Mucosa of rectum (tissue), 2 donors: ENCODE data around the gene EIF3K.
"Not testable (repeated sequence)": the region's sequence is repeated elsewhere in the genome, so short reads cannot be mapped to it uniquely, and the experiment has no call there.

Experiments
- H3K27ac ChIP-seq, 2 donors: one replicate each; pipeline ENCODE4 v1.7.0; 2013; ENCODE audit warnings: inconsistent platforms in 2 of 2, low read depth in 2 of 2, low read length in 2 of 2
- H3K27me3 ChIP-seq, 2 donors: one replicate each; pipeline ENCODE4 v1.7.0; 2013; ENCODE audit warnings: low read length in 2 of 2; ENCODE audit not compliant: control insufficient read depth in 2 of 2, insufficient read depth in 2 of 2
- H3K36me3 ChIP-seq, 2 donors: one replicate each; pipeline ENCODE4 v1.7.0; 2013; ENCODE audit warnings: low read length in 2 of 2; ENCODE audit not compliant: control insufficient read depth in 2 of 2, insufficient read depth in 2 of 2
- H3K4me1 ChIP-seq, 2 donors: one replicate each; pipeline ENCODE4 v1.7.0; 2013; ENCODE audit warnings: low read length in 2 of 2, mild to moderate bottlenecking in 1 of 2; ENCODE audit not compliant: control insufficient read depth in 2 of 2, insufficient read depth in 2 of 2
- H3K4me3 ChIP-seq, 2 donors: one replicate each; pipeline ENCODE4 v1.7.0; 2013; ENCODE audit warnings: low read length in 2 of 2
- H3K9ac ChIP-seq, 2 donors: one replicate each; pipeline ENCODE4 v1.7.0; 2013; ENCODE audit warnings: low read length in 2 of 2, low read depth in 1 of 2, mild to moderate bottlenecking in 1 of 2
- H3K9me3 ChIP-seq, 2 donors: one replicate each; pipeline ENCODE4 v1.7.0; 2013; ENCODE audit warnings: low read length in 2 of 2; ENCODE audit not compliant: control insufficient read depth in 2 of 2
- donor health status: healthy.
- donor health status: Normal muscosa, but diverticular disease.

EIF3K gene, protein sequence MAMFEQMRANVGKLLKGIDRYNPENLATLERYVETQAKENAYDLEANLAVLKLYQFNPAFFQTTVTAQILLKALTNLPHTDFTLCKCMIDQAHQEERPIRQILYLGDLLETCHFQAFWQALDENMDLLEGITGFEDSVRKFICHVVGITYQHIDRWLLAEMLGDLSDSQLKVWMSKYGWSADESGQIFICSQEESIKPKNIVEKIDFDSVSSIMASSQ

DNA sequence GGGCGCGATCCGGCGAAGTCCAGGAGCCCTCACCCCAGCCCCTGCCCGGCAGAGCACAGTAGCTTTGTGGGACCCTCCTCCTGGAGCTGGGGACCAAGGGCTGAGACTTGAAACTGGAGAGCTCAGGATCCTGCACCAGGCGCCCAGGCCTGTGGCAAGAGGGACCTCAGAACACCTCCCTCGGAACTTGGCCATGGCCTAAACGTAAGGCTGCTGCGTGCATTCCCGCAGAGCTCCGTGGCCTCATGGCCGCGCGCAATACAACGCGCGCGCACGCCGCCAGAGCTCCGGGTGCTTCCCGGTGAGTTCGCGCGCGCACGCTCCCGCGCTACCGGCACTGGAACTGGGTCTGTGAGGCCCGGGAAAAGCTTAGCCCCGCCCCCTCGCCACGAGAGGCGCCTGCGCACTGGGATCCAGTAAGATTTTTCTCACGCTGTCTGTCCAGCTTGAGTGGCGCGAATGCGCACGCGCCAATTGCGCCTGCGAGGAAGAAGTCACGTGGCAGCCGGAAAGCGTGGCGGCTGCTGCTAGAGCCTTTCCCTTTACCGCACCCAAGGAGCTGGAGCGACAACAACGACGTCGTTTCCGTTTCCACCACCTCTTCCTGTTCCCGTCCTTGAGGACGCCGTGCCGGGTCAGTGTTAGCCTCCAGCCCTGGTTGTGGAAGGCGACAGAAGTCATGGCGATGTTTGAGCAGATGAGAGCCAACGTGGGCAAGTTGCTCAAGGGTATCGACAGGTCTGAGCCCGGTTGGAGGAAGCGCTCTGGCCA is at the start of gene EIF3K:
Gene EIF3K, plus strand, starts transcription at position 599 of the 771 bp plus-strand sequence. Its CDS starts 81 bp downstream, at position 680.
- H3K36me3 ChIP-seq, result peaks cover 16 to 25% of the 10 kb centered on the region in 2 donors
- H3K27ac ChIP-seq, result peak within 1 kb of the TSS; percentile 84 to 88
- no peaks in the 10 kb centered on the region for H3K9me3 ChIP-seq
- peak within 1 kb of the TSS; percentile 99 to 100 for H3K4me3 ChIP-seq
- H3K9ac ChIP-seq, result peak within 1 kb of the TSS; percentile 95 to 98
- no peaks in the 10 kb centered on the region for H3K27me3 ChIP-seq
- H3K4me1 ChIP-seq, result peaks cover 16 to 18% of the 10 kb centered on the region in 2 donors

DNA sequence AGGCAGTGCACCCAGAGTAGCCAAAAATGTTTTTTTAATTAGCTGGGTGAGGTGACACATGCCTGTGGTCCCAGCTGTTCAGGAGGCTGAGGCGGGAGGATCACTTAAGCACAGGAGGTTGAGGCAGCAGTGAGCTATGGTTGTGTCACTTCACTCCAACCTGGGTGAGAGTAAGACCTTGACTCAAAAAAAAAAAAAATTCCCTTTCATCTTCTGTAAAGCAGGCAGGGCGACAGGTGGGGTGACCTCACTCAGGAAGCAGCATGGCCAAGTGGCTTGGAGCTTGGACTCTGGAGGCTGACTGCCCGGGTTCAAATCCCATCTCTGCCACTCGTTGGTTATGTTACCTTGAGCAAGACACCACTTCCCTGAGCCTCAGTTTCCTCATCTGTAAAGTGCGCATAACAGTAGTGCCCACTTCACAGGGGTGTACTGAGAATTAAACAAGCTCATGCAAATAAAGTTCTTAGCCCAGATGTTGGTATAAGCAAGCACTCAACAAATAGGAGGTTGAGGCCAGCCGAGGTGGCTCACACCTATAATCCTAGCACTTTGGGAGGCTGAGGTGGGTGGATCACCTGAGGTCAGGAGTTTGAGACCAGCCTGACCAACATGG is 49.5 kb upstream of the EIF3K start:
- peaks cover 0 to 7% of the 10 kb centered on the region in 2 donors for H3K27me3 ChIP-seq
- H3K9ac ChIP-seq, result no peak overlapping the region
- H3K36me3 ChIP-seq, result no peaks in the 10 kb centered on the region
- no peak overlapping the region for H3K27ac ChIP-seq
- H3K9me3 ChIP-seq, result no peaks in the 10 kb centered on the region
- H3K4me3 ChIP-seq, result no peak overlapping the region
- no peaks in the 10 kb centered on the region for H3K4me1 ChIP-seq

DNA sequence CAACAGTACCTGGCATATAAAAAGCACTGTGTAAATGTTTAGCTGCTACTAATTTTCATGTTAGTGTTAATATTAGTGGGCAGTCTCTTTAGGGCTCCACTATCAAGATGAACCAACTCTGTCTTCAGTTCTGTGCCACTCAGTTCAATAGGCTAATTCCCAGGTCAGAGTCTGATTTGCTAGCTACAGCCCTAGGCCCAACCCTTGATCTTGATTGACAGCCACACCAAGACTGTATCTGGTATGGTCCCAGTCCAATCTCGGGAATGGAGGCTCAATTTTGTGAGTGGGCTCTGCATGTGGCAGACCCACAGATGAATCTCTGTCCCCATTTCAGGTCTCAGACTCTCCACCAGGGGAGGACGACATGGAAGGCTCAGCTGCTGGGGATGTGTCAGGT is 47.3 kb upstream of the EIF3K start:
- Histone ChIP-seq H3K4me3 (no peak overlapping the region), H3K27ac (no peak overlapping the region), H3K36me3 (no peaks in the 10 kb centered on the region), H3K27me3 (no peaks in the 10 kb centered on the region), H3K9ac (no peak overlapping the region), H3K4me1 (no peaks in the 10 kb centered on the region), H3K9me3 (no peaks in the 10 kb centered on the region)

DNA sequence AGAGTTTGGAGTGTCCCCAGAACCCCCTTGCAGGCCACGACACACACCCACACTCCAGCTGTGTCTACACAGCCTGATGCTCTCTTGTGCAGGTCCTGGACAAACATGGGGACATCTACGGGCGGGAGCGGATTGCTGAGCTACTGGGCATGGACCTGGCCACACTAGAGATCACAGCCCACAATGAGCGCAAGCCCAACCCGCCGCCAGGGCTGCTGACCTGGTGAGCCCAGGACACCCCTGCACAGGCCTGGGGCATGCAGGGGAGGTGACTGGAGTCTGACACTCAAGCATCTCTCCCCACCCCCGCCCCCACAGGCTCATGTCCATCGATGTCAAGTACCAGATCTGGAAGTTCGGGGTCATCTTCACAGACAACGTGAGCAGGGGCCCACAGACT is 41.2 kb upstream of the EIF3K start:
- no peaks in the 10 kb centered on the region for H3K36me3 ChIP-seq
- H3K4me3 ChIP-seq, result no peak overlapping the region
- H3K27me3 ChIP-seq, result no peaks in the 10 kb centered on the region
- no peaks in the 10 kb centered on the region for H3K9me3 ChIP-seq
- no peak overlapping the region for H3K27ac ChIP-seq
- no peak overlapping the region for H3K9ac ChIP-seq
- H3K4me1 ChIP-seq, result no peaks in the 10 kb centered on the region

DNA sequence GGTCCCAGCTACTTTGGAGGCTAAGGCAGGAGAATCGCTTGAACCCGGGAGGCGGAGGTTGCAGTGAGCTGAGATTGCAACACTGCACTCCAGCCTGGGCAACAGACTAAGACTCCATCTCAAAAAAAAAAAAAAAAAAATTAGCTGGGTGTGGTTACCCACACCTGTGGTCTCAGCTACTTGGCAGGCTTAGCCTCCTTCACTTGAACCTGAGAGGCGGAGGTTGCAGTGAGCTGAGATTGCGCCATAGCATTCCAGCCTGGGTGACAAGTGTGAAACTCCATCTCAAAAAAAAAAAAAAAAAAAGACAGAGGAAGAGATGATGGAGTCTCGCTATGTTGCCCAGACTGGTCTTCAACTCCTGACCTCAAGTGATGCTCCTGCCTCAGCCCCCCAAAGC is 39.7 kb upstream of the EIF3K start:
- not testable (repeated sequence) for H3K27me3 ChIP-seq, H3K4me1 ChIP-seq, H3K4me3 ChIP-seq, H3K36me3 ChIP-seq, H3K9ac ChIP-seq, H3K27ac ChIP-seq, H3K9me3 ChIP-seq

DNA sequence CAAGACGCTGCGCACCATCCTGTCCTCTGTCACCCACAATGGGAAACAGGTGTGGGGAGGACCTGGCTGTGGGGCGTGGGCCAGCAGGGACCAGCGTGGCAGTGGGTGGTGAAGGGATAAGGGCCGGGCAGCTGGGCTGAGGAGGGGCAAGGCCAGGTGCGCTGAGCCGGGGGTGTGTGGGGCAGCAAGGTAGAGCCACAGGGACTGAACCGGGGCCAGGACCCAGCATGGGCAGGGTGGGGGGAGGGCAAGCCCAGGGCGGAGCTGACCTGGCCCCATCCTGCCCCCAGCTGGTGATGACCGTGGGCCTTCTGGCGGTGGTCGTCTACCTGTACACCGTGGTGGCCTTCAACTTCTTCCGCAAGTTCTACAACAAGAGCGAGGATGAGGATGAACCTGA is 38.9 kb upstream of the EIF3K start:
- no peak overlapping the region for H3K4me3 ChIP-seq
- H3K4me1 ChIP-seq, result no peaks in the 10 kb centered on the region
- no peaks in the 10 kb centered on the region for H3K27me3 ChIP-seq
- H3K36me3 ChIP-seq, result no peaks in the 10 kb centered on the region
- no peaks in the 10 kb centered on the region for H3K9me3 ChIP-seq
- no peak overlapping the region for H3K9ac ChIP-seq
- no peak overlapping the region for H3K27ac ChIP-seq

DNA sequence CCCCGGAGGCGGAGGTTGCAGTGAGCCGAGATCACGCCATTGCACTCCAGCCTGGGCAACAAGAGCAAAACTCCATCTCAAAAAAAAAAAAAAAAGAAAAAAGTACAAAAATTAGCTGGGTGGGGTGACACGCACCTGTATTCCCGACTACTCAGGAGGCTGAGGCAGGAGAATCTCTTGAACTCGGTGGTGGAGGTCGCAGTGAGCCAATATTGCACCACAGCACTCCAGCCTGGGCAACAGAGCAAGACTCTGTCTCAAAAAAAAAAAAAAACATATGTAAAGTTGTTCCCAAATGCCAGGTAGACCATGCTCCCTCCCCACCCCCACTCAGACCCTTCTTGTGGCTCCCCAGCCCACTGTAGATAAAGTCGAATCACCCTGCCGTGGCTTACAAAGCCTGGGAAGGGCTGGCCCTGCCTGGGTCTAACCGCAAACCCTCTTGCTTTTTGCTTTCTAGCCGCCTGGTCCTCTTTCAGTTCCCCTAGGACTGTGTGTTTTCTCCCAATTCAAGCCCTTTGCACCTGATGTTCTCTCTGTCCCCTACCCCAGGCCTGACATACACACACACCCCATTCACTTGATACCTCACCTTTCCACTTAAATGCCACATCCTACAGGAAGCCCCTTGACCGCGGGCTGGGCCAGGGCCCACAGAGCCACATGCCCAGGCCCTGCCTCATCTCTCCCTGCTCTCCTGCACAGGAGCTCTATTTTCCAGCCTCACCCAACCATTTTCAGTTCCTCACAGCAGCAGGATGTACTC is 35.6 kb upstream of the EIF3K start:
- H3K4me1 ChIP-seq, result no peaks in the 10 kb centered on the region
- no peaks in the 10 kb centered on the region for H3K9me3 ChIP-seq
- H3K36me3 ChIP-seq, result peaks cover 0 to 4% of the 10 kb centered on the region in 2 donors
- no peaks in the 10 kb centered on the region for H3K27me3 ChIP-seq
- H3K9ac ChIP-seq, result no peak overlapping the region
- H3K27ac ChIP-seq, result no peak overlapping the region
- H3K4me3 ChIP-seq, result no peak overlapping the region

DNA sequence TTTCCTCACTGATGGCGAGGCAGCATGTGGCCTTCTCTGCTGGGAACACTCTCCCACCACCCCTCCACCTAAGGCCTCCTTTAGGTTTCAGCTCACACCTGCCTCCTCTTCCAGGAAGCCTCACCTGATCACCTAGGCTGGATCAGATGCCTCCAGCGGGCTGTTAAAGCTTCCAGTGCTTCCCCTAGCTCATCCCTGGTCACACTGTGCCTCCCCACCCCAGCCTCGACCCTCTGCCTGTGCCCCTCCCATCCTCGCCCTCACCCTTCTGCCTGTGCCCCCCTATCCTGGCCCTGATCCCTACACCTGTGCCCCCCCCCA is 35.0 kb upstream of the EIF3K start:
- no peak overlapping the region for H3K27ac ChIP-seq
- H3K36me3 ChIP-seq, result peaks cover 0 to 4% of the 10 kb centered on the region in 2 donors
- no peaks in the 10 kb centered on the region for H3K9me3 ChIP-seq
- H3K4me3 ChIP-seq, result no peak overlapping the region
- no peaks in the 10 kb centered on the region for H3K4me1 ChIP-seq
- H3K9ac ChIP-seq, result no peak overlapping the region
- no peaks in the 10 kb centered on the region for H3K27me3 ChIP-seq

DNA sequence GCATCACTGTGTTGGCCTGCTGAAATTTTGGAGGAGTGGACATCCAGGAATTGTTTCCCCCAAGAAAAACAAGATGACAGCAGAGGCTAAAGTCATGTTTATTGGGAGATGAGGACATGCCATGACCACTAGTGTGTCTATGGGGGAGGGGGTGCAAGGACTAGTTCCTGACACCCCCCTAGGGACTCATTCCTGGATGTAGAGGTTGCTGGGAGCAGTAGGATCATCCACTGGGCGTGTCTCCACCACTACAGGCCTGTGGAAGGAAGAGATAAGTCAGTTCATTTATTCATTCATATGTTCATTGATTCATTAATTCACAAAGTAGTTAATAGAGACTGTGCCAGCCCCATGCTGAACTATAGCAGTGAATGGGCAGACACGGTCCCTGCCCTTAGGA is 31.4 kb upstream of the EIF3K start:
- H3K9ac ChIP-seq, result no peak overlapping the region
- H3K9me3 ChIP-seq, result no peaks in the 10 kb centered on the region
- no peaks in the 10 kb centered on the region for H3K27me3 ChIP-seq
- no peaks in the 10 kb centered on the region for H3K4me1 ChIP-seq
- peaks cover 0 to 4% of the 10 kb centered on the region in 2 donors for H3K36me3 ChIP-seq
- no peak overlapping the region for H3K4me3 ChIP-seq
- no peak overlapping the region for H3K27ac ChIP-seq

DNA sequence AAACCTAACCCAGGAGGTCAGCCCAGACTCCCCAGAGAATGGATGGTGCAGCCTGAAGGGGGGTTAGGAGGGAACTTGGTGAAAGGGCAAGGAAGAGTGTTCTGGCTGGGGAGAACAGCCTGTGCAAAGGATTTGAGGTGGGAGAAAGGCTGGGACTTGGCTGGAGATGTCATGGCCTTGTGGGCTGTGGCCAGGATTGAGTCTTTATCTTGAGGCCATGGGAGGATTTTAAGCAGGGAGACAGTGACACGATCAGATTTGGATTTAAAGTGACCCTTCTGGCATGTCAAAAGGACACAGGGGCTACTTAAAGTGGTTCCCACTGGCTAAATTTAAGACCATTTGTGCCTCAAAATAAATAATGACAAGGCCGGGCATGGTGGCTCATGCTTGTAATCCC is 30.9 kb upstream of the EIF3K start:
- H3K36me3 ChIP-seq, result peaks cover 0 to 4% of the 10 kb centered on the region in 2 donors
- no peaks in the 10 kb centered on the region for H3K9me3 ChIP-seq
- no peak overlapping the region for H3K27ac ChIP-seq
- no peaks in the 10 kb centered on the region for H3K27me3 ChIP-seq
- H3K4me3 ChIP-seq, result no peak overlapping the region
- H3K9ac ChIP-seq, result no peak overlapping the region
- H3K4me1 ChIP-seq, result no peaks in the 10 kb centered on the region
